HepG2 (cell line): Measurements from ENCODE around the gene SPDYE16. TPM values are rescaled to one million over a fixed set of nuclear protein-coding genes. Genes with fewer than 3 reads are reported as not detected.
"Not testable (repeated sequence)": the region's sequence is repeated elsewhere in the genome, so short reads cannot be mapped to it uniquely, and the experiment has no call there.

Experiments used
- ATAC-seq: fragments of 200-7000 bp; cut with Tn5 transposase; 3 replicates; pipeline ENCODE4 v1.9.1; 2020; ENCODE audit warnings: mild to moderate bottlenecking, moderate library complexity
- BruUV-seq: library from RNA; stranded (reverse); fragments of 400-500 nt; replicated peaks from 2 replicates; lab custom pipeline; 2021; lab: Mats Ljungman, UMichigan
- CTCF ChIA-PET: fragments of 300-600 bp; formaldehyde crosslinking; extraction: SDS; loops from one replicate; lab custom pipeline; 2021; ENCODE audit warnings: low total read pairs, inconsistent platforms, low intra/inter-chr PET ratio; lab: Yijun Ruan, JAX
- POLR2A ChIA-PET: fragments of 350-600 bp; sonication (Branson Sonifier 250); formaldehyde crosslinking; loops from one replicate; lab custom pipeline; 2020; ENCODE audit warnings: antibody characterized with exemption, inconsistent platforms; lab: Yijun Ruan, JAX
- DNase-seq: peaks from one replicate; pipeline ENCODE4 v3.0.0-alpha.2; 2015; ENCODE audit warnings: low spot score
- FAIRE-seq: peaks from 3 replicates; lab custom pipeline; 2011; peaks lifted over from hg19 to GRCh38; lab: Jason Lieb, UNC
- H2AFZ ChIP-seq: one replicate; pipeline ENCODE4 v1.6.1; 2011; ENCODE audit warnings: low read length, inconsistent platforms
- H3K27ac ChIP-seq: fragments of 300-600 bp; 3 replicates; pipeline ENCODE4 v1.8.0; 2011; ENCODE audit warnings: mixed run types, mild to moderate bottlenecking, mixed read lengths, low read length, inconsistent platforms; ENCODE audit not compliant: insufficient read depth; ENCODE audit errors: extremely low read length
- H3K27me3 ChIP-seq, 2 experiments: fragments of 200-600 bp in 1 of 2; 2 replicates in 1 of 2; 3 replicates in 1 of 2; pipeline versions ENCODE4 v1.6.0 to v1.8.0; 2011; ENCODE audit warnings: low read length in 2 of 2, mild to moderate bottlenecking in 2 of 2, moderate library complexity in 2 of 2, inconsistent platforms in 1 of 2; ENCODE audit not compliant: insufficient read depth in 2 of 2, control insufficient read depth in 1 of 2
- H3K36me3 ChIP-seq, 2 experiments: fragments of 200-600 bp in 1 of 2; replicated peaks in 1 of 2; 2 replicates in 1 of 2; 3 replicates in 1 of 2; pipeline versions ENCODE4 v1.5.1 to v1.8.0; 2011; ENCODE audit warnings: low read length in 2 of 2, inconsistent platforms in 1 of 2; ENCODE audit not compliant: insufficient read depth in 2 of 2, control insufficient read depth in 1 of 2
- H3K4me1 ChIP-seq: 2 replicates; pipeline ENCODE4 v1.5.1; 2012; ENCODE audit warnings: low read length, inconsistent platforms; ENCODE audit not compliant: insufficient read depth
- H3K4me2 ChIP-seq: 2 replicates; pipeline ENCODE4 v1.6.0; 2011; ENCODE audit warnings: low read depth, low read length, inconsistent platforms
- H3K4me3 ChIP-seq, 3 experiments: fragments of 200-600 bp in 1 of 3; sonication (generic), shearing (Covaris generic) in 1 of 3; replicated peaks in 1 of 3; 2 replicates each; pipeline ENCODE4 v1.5.1; 2011 to 2016; ENCODE audit warnings: low read length in 3 of 3, inconsistent platforms in 2 of 3, low read depth in 2 of 3, mild to moderate bottlenecking in 2 of 3, control low read depth in 1 of 3, mixed read lengths in 1 of 3; ENCODE audit not compliant: insufficient read depth in 1 of 3
- H3K79me2 ChIP-seq: one replicate; pipeline ENCODE4 v1.6.1; 2011; ENCODE audit warnings: low read length, inconsistent platforms; ENCODE audit not compliant: insufficient read depth
- H3K9ac ChIP-seq: 2 replicates; pipeline ENCODE4 v1.6.0; 2011; ENCODE audit warnings: mild to moderate bottlenecking, low read depth, low read length, inconsistent platforms; ENCODE audit not compliant: insufficient read depth
- H3K9me3 ChIP-seq: 2 replicates; pipeline ENCODE4 v1.5.1; 2012; ENCODE audit warnings: mild to moderate bottlenecking, low read length
- H4K20me1 ChIP-seq: 2 replicates; pipeline ENCODE4 v1.6.0; 2011; ENCODE audit warnings: inconsistent platforms, mild to moderate bottlenecking, low read length, moderate library complexity; ENCODE audit not compliant: insufficient read depth
- NR2F6 ChIP-seq, 2 experiments: IDR thresholded peaks; 2 replicates each; pipeline ENCODE4 v1.6.1; 2016; ENCODE audit warnings: antibody characterized with exemption in 1 of 2, mild to moderate bottlenecking in 1 of 2
- PHF8 ChIP-seq: sonication (generic); formaldehyde crosslinking; IDR thresholded peaks from 2 replicates; pipeline ENCODE4 v1.5.0; 2020; ENCODE audit warnings: missing genetic modification reagents
- PPARG ChIP-seq: conservative IDR thresholded peaks from 2 replicates; pipeline ENCODE4 v1.6.1; 2016; ENCODE audit warnings: missing biosample characterization, missing genetic modification reagents
- RXRA ChIP-seq: sonication (generic); formaldehyde crosslinking; IDR thresholded peaks from 2 replicates; pipeline ENCODE4 v1.5.1; 2020; ENCODE audit warnings: missing genetic modification reagents
- RXRB ChIP-seq: IDR thresholded peaks from 2 replicates; pipeline ENCODE4 v1.6.1; 2016; ENCODE audit warnings: borderline replicate concordance, missing genetic modification reagents, missing compliant biosample characterization
- SAP130 ChIP-seq: IDR thresholded peaks from 2 replicates; pipeline ENCODE4 v1.6.1; 2016; ENCODE audit warnings: low read depth
- ZFY ChIP-seq: sonication (generic); formaldehyde crosslinking; IDR thresholded peaks from 2 replicates; pipeline ENCODE4 v1.4.0; 2020; ENCODE audit warnings: missing genetic modification reagents
- ZNF143 ChIP-seq: sonication (generic); formaldehyde crosslinking; IDR thresholded peaks from 2 replicates; pipeline ENCODE4 v1.4.0; 2020; ENCODE audit warnings: missing genetic modification reagents
- WGBS: methylation state at CpG from one replicate; pipeline ENCODE4 v1.1.6; 2017; ENCODE audit warnings: low lambda C conversion rate; 5-methylcytosine and 5-hydroxymethylcytosine counted together
- in situ Hi-C: cut with HindIII; loops from 2 replicates; pipeline ENCODE4 v1.10.0; 2017; ENCODE audit warnings: low pct_unique_long_range_greater_than_20kb; ENCODE audit not compliant: extremely low pct_ligation_motif_present
- intact Hi-C: fragments of 100-400 bp; cut with micrococcal nuclease; formaldehyde crosslinking; loops from one replicate; pipeline ENCODE4 v1.10.0; 2022; ENCODE audit not compliant: unreplicated experiment
- polyA plus RNA-seq, 8 experiments: library from polyadenylated mRNA; depleted of rRNA in 3 of 8; stranded (reverse) in 7 of 8; unstranded in 1 of 8; fragments of >200 nt; fragmentation: Illumina TruSeq in 4 of 8; extraction: Trizol in 4 of 8; gene quantifications; 2 replicates each; pipeline versions ENCODE4 v1.2.1 to v1.2.3, GENCODE V29; 2011 to 2016; ENCODE audit warnings: low read depth in 4 of 8, missing spikeins in 1 of 8, mixed read lengths in 1 of 8; ENCODE audit not compliant: insufficient read depth in 1 of 8
- total RNA-seq, 5 experiments: library from RNA; depleted of rRNA; stranded (reverse); fragments of >200 nt; fragmentation: Illumina TruSeq; extraction: Trizol; gene quantifications; 2 replicates each; pipeline ENCODE4 v1.2.3, GENCODE V29; 2016; ENCODE audit warnings: low read depth in 1 of 5

SPDYE16 gene
- total and polyA plus RNA-seq, 2 of the 13 experiments (the other 11 are each of a cell fraction or from before 2014, with no cell fraction given): 0.11 TPM; not detected in 1

GRCh38 chr7:76511911-76512885, 30.9 kb downstream of the SPDYE16 start:
- H3K79me2 ChIP-seq; CTCF ChIA-PET; intact Hi-C loops; H3K27me3 ChIP-seq; DNase-seq; H2AFZ ChIP-seq; BruUV-seq; H4K20me1 ChIP-seq; H3K36me3 ChIP-seq; H3K9me3 ChIP-seq; H3K27ac ChIP-seq; in situ Hi-C loops; TF ChIP-seq NR2F6 (IDR thresholded peaks at IDR 0.05): not testable (repeated sequence)
- POLR2A ChIA-PET: interaction anchor here (0.6 kb wide), 1 partner anchor 91 kb away, joined by 5 read pairs; no protein-coding TSS in a partner anchor
- Histone ChIP-seq H3K4me1 (peaks cover 41% of the 10 kb centered on the region), H3K4me3 (peak overlapping the region in 2 of 3 experiments; percentile 50 to 75; a peak in 4 of 6 replicates), H3K9ac (peak overlapping the region; percentile 49; the same call in 1 of the 2 replicates), H3K4me2 (peak overlapping the region; percentile 93)
- peak; percentile 79 for FAIRE-seq
- peak; percentile 70 for TF ChIP-seq ZNF143
- peak; percentile 44; the same call in 1 of the 2 replicates for TF ChIP-seq RXRB (CRISPR knock-in tag)
- TF ChIP-seq RXRA (CRISPR knock-in tag): 0 out of 2 replicates have a peak, but pooled peaks have one; percentile 31
- peak; percentile 19; the same call in 1 of the 2 replicates for TF ChIP-seq ZFY (CRISPR knock-in tag)
- TF ChIP-seq PPARG (CRISPR knock-in tag): peak; percentile 74
- peak; percentile 24; the same call in 1 of the 2 replicates for TF ChIP-seq NR2F6 (CRISPR knock-in tag; IDR thresholded peaks at IDR 0.05)
- 0 out of 2 replicates have a peak, but pooled peaks have one; percentile 26 for TF ChIP-seq PHF8 (CRISPR knock-in tag)
- TF ChIP-seq SAP130 (CRISPR knock-in tag): peak; percentile 53
- peak; percentile 71 for ATAC-seq
- 100% methylated on average over 4 of the region's 31 CpGs for WGBS
